ENCODE data around the gene MAN2A1.

GRCh38 chr5:109718216-109718615 lies 28.5 kb downstream of the MAN2A1 start:
- TF ChIP-seq FOXP2 (optimal IDR thresholded peaks at IDR 0.05; ENCODE audit: control extremely low read depth, extremely low read length, insufficient read depth) (no peak), EZH2 (IDR thresholded peaks at IDR 0.05) (no peak), POLR2AphosphoS5 (IDR thresholded peaks at IDR 0.05; ENCODE audit: borderline replicate concordance, low read depth, low read length) (no peak)

Data from SK-N-MC (cell line).